Panc1 (cell line): ENCODE data around the gene GSKIP. TPM values are rescaled to one million over a fixed set of nuclear protein-coding genes. Genes with fewer than 3 reads are reported as not detected.
A peak's percentile ranks its signal among the peaks of the same experiment; 100 is the strongest.

ENCODE experiments used
- ATAC-seq: fragments of 200-7000 bp; cut with Tn5 transposase; 2 replicates; pipeline ENCODE4 v1.9.1; 2020; ENCODE audit warnings: mild to moderate bottlenecking, moderate library complexity
- BruUV-seq: library from RNA; stranded (reverse); fragments of 400-500 nt; replicated peaks from 2 replicates; lab custom pipeline; 2021; lab: Mats Ljungman, UMichigan
- CTCF ChIA-PET: fragments of 300-600 bp; sonication (Branson Sonifier 250); formaldehyde crosslinking; loops from one replicate; lab custom pipeline; 2022; ENCODE audit warnings: antibody characterized with exemption; lab: Charles Lee
- POLR2A ChIA-PET: fragments of 300-600 bp; sonication (Branson Sonifier 250); formaldehyde crosslinking; loops from one replicate; lab custom pipeline; 2022; ENCODE audit warnings: antibody characterized with exemption; lab: Charles Lee
- DNase-seq: peaks from one replicate; pipeline ENCODE4 v3.0.0-alpha.2; 2010; ENCODE audit warnings: low read depth, low spot score
- H3K27ac ChIP-seq: 2 replicates; pipeline ENCODE4 v1.5.1; 2011; ENCODE audit warnings: mild to moderate bottlenecking, low read length, inconsistent platforms
- H3K27me3 ChIP-seq: fragments of 200-500 bp; sonication (Bioruptor generic); 2 replicates; pipeline ENCODE4 v1.6.0; 2014; ENCODE audit warnings: low read length, inconsistent platforms; ENCODE audit not compliant: control insufficient read depth, insufficient read depth
- H3K36me3 ChIP-seq: fragments of 200-500 bp; sonication (Bioruptor generic); 2 replicates; pipeline ENCODE4 v1.5.1; 2014; ENCODE audit warnings: inconsistent platforms, mild to moderate bottlenecking, low read length, moderate library complexity; ENCODE audit not compliant: control insufficient read depth, insufficient read depth
- H3K4me1 ChIP-seq: 2 replicates; pipeline ENCODE4 v1.5.1; 2011; ENCODE audit warnings: inconsistent platforms, mild to moderate bottlenecking, low read length, moderate library complexity; ENCODE audit not compliant: control insufficient read depth, insufficient read depth
- H3K4me3 ChIP-seq, 2 experiments: 2 replicates each; pipeline ENCODE4 v1.5.1; 2011 to 2012; ENCODE audit warnings: low read depth in 2 of 2, low read length in 2 of 2, mild to moderate bottlenecking in 2 of 2, inconsistent platforms in 1 of 2, moderate library complexity in 1 of 2
- H3K9me3 ChIP-seq: fragments of 200-500 bp; sonication (Bioruptor generic); 2 replicates; pipeline ENCODE4 v1.5.1; 2014; ENCODE audit warnings: low read depth, mild to moderate bottlenecking, inconsistent platforms, low read length, moderate library complexity; ENCODE audit not compliant: control insufficient read depth, insufficient read depth
- CTCF ChIP-seq: fragments of 450-650 bp; IDR thresholded peaks from 2 replicates; pipeline ENCODE4 v1.5.1; 2017; ENCODE audit warnings: mild to moderate bottlenecking
- POLR2AphosphoS5 ChIP-seq: IDR thresholded peaks from 2 replicates; pipeline ENCODE4 v1.6.1; 2012; ENCODE audit warnings: mild to moderate bottlenecking, low read depth, low read length, moderate library complexity
- REST ChIP-seq, 2 experiments: IDR thresholded peaks; 2 replicates each; pipeline ENCODE4 v1.6.1; 2011 to 2012; ENCODE audit warnings: low read depth in 2 of 2, control low read depth in 1 of 2, low read length in 1 of 2, mild to moderate bottlenecking in 1 of 2, moderate library complexity in 1 of 2; ENCODE audit not compliant: insufficient read depth in 1 of 2
- SIN3A ChIP-seq: IDR thresholded peaks from 2 replicates; pipeline ENCODE4 v1.6.1; 2012; ENCODE audit warnings: low read depth, mild to moderate bottlenecking, low read length, moderate library complexity, borderline replicate concordance; ENCODE audit not compliant: insufficient read depth
- TCF7L2 ChIP-seq: IDR thresholded peaks from 2 replicates; pipeline ENCODE4 v1.6.1; 2011; ENCODE audit warnings: mild to moderate bottlenecking, low read depth, low read length, inconsistent platforms
- in situ Hi-C: cut with HindIII; loops from 2 replicates; pipeline ENCODE4 v1.10.0; 2016; ENCODE audit warnings: low sequenced_read_pairs, low pct_unique_long_range_greater_than_20kb
- intact Hi-C: fragments of 100-400 bp; cut with micrococcal nuclease; formaldehyde crosslinking; loops from one replicate; pipeline ENCODE4 v1.10.0; 2022; ENCODE audit not compliant: unreplicated experiment
- total RNA-seq: library from RNA; stranded (reverse); gene quantifications from one replicate; pipeline ENCODE4 v1.2.1, GENCODE V29; 2021; ENCODE audit not compliant: unreplicated experiment

The GSKIP gene
- total RNA-seq, 1 experiment from 2014 or later: 11.1 TPM

GRCh38 chr14:96423446-96424108 is 60.3 kb downstream of the GSKIP start:
- no peak for DNase-seq
- H3K27ac ChIP-seq: no peak overlapping the region
- TF ChIP-seq TCF7L2: no peak
- no peak for TF ChIP-seq SIN3A
- TF ChIP-seq POLR2AphosphoS5: no peak
- TF ChIP-seq REST (IDR thresholded peaks at IDR 0.05; ENCODE audit: insufficient read depth in 1 of 2, low read depth in 2 of 2, low read length in 1 of 2): no peak
- TF ChIP-seq CTCF: no peak
- in situ Hi-C loops: no loop called here
- H3K9me3 ChIP-seq: no peaks in the 10 kb centered on the region
- no peaks in the 10 kb centered on the region for H3K4me1 ChIP-seq
- no TSS peak for BruUV-seq
- CTCF ChIA-PET: no interaction called here
- peak; percentile 26; the same call in 1 of the 2 replicates for ATAC-seq
- H3K36me3 ChIP-seq: no peaks in the 10 kb centered on the region
- H3K27me3 ChIP-seq: no peaks in the 10 kb centered on the region; the same call in 1 of the 2 replicates
- H3K4me3 ChIP-seq: peak overlapping the region; percentile 30 to 47
- intact Hi-C loops: loop anchor here (1.0 to 5.0 kb wide), 3 partner anchors 126 to 321 kb away; no protein-coding TSS in a partner anchor
- POLR2A ChIA-PET: no interaction called here

GRCh38 chr14:96424109-96424989 is 61.0 kb downstream of the GSKIP start:
- ChIA-PET POLR2A (no interaction called here), CTCF (interaction anchor here (0.7 kb wide), 1 partner anchor 146 kb away, joined by 3 read pairs; no protein-coding TSS in a partner anchor)
- in situ Hi-C loops: no loop called here

More at GRCh38 chr14:96424109-96424989, 61.0 kb downstream of the GSKIP start:
- peak; percentile 89 for ATAC-seq
- intact Hi-C loops: loop anchor here (1.0 to 5.0 kb wide), 3 partner anchors 127 to 322 kb away; no protein-coding TSS in a partner anchor
- TF ChIP-seq CTCF (peak; percentile 59; the same call in 1 of the 2 replicates), REST (IDR thresholded peaks at IDR 0.05; ENCODE audit: insufficient read depth in 1 of 2, low read depth in 2 of 2, low read length in 1 of 2) (no peak)
- H3K4me1 ChIP-seq: no peaks in the 10 kb centered on the region
- H3K9me3 ChIP-seq: no peaks in the 10 kb centered on the region
- H3K36me3 ChIP-seq: no peaks in the 10 kb centered on the region
- no TSS peak for BruUV-seq
- H3K27me3 ChIP-seq: no peaks in the 10 kb centered on the region; the same call in 1 of the 2 replicates
- peak overlapping the region; percentile 30 to 47 for H3K4me3 ChIP-seq
- H3K27ac ChIP-seq: no peak overlapping the region
- DNase-seq: peak; percentile 32
